NOMO-1 treated with dmso at 0.1 percent for 144 hours (cell line): ENCODE measurements around the gene ATP9A.

ENCODE experiments used
- DNase-seq: peaks from one replicate; lab custom pipeline; 2025; ENCODE audit not compliant: unreplicated experiment; lab: John Stamatoyannopoulos, UW

Gene ATP9A

GRCh38 chr20:51634877-51635276 lies 133.3 kb downstream of the ATP9A start:
- no peak for DNase-seq

GRCh38 chr20:51634257-51634656 lies 133.9 kb downstream of the ATP9A start:
- no peak for DNase-seq

- DNase-seq = no peak
These were observed 134.8 kb downstream of the ATP9A start for GRCh38 chr20:51633430-51633829.

GRCh38 chr20:51631953-51632352 lies 136.2 kb downstream of the ATP9A start:
- no peak for DNase-seq

GRCh38 chr20:51631011-51631950 lies 136.9 kb downstream of the ATP9A start:
- peak; percentile 78 for DNase-seq

GRCh38 chr20:51629399-51630058 lies 138.7 kb downstream of the ATP9A start:
- no peak for DNase-seq

GRCh38 chr20:51628533-51629398 lies 139.4 kb downstream of the ATP9A start:
- DNase-seq = no peak

- DNase-seq = no peak
These were observed 140.6 kb downstream of the ATP9A start for GRCh38 chr20:51627586-51627985.

- DNase-seq = no peak
These were observed 143.1 kb downstream of the ATP9A start for GRCh38 chr20:51625105-51625504.

GRCh38 chr20:51624157-51624731 lies 143.9 kb downstream of the ATP9A start:
- peak; percentile 50 for DNase-seq

- DNase-seq = no peak
These were observed 144.9 kb downstream of the ATP9A start for GRCh38 chr20:51623255-51623654.

GRCh38 chr20:51622004-51622874 lies 146.0 kb downstream of the ATP9A start:
- DNase-seq = no peak

GRCh38 chr20:51620432-51620831 lies 147.8 kb downstream of the ATP9A start:
- no peak for DNase-seq

- DNase-seq = no peak
These were observed 152.1 kb downstream of the ATP9A start for GRCh38 chr20:51616060-51616459.

- no peak for DNase-seq
These were observed 153.5 kb downstream of the ATP9A start for GRCh38 chr20:51614687-51615086.

- no peak for DNase-seq
These were observed 154.6 kb downstream of the ATP9A start for GRCh38 chr20:51613580-51613979.

GRCh38 chr20:51612896-51613295 lies 155.3 kb downstream of the ATP9A start:
- DNase-seq = no peak

GRCh38 chr20:51611625-51611890 lies 156.6 kb downstream of the ATP9A start:
- no peak for DNase-seq

- DNase-seq = no peak
These were observed 157.2 kb downstream of the ATP9A start for GRCh38 chr20:51610761-51611624.
